ENCODE data around the gene B3GALT4. TPM values are rescaled to one million over a fixed set of nuclear protein-coding genes. Genes with fewer than 3 reads are reported as not detected.

Gene B3GALT4
- total and polyA plus RNA-seq, 2 of the 13 experiments (the other 11 are each of a cell fraction or from before 2014, with no cell fraction given) = 0.04 to 0.27 TPM

DNA sequence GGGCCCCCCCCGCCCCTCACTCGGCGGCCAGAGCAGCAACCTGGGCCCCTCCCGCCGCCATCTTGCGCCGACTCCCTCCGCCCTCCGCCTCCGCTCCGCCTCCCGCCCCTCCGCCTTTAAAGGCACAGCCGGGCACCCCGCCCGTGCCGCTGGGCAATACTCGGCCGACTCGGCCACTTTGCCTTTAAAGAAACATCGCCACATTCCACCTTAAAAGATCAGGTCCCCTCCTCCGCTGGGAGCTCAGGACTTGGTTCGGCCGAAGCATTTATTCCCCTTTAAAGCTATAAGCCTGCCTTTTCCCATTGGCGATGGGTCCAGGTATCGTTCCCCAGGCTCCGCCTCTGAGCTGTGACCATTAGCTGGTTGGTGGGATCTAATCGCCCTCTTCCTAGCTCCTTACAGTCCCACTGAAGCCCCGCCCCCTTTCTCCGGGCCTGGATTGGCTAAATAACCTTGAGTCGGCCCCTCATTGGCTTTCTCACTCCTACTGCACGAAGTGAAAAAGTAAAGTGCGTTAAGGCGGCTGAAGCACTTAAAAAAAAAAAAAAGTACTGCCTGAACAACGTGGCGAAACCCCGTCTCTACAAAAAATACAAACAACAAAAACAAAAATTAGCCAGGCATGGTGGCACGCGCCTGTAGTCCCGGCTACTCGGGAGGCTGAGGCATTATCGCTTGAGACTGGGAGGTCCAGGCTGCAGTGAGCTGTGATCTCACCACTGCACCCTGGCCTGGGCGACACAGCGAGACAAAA, 40.9 kb downstream of the B3GALT4 start, which contains the start of gene ZBTB22 (continued):
- TF ChIP-seq PRDM15 (CRISPR knock-in tag; IDR thresholded peaks at IDR 0.05) (0 out of 2 replicates have a peak, but pooled peaks have one; percentile 53), THAP9 (CRISPR knock-in tag; IDR thresholded peaks at IDR 0.05; ENCODE audit: borderline replicate concordance) (peak; percentile 63; the same call in 1 of the 2 replicates), ZNF230 (CRISPR knock-in tag; IDR thresholded peaks at IDR 0.05) (peak; percentile 9; the same call in 1 of the 2 replicates), ZNF781 (CRISPR knock-in tag; IDR thresholded peaks at IDR 0.05; ENCODE audit: borderline replicate concordance, not compliant biosample characterization) (peak; percentile 30), ZNF430 (CRISPR knock-in tag; IDR thresholded peaks at IDR 0.05) (peak; percentile 89; the same call in 1 of the 2 replicates), TAF1 (CRISPR knock-in tag; IDR thresholded peaks at IDR 0.05) (peak; percentile 65; the same call in 1 of the 2 replicates), ZNF484 (CRISPR knock-in tag; IDR thresholded peaks at IDR 0.05; ENCODE audit: borderline replicate concordance, low read depth) (no peak), TSC22D2 (CRISPR knock-in tag; IDR thresholded peaks at IDR 0.05; ENCODE audit: borderline replicate concordance) (no peak), DRAP1 (CRISPR knock-in tag; IDR thresholded peaks at IDR 0.05) (peak; percentile 87; the same call in 1 of the 2 replicates), ZBTB46 (CRISPR knock-in tag; IDR thresholded peaks at IDR 0.05; ENCODE audit: borderline replicate concordance) (no peak), TP53 (CRISPR knock-in tag; conservative IDR thresholded peaks at IDR 0.05) (no peak), ZFP36L1 (CRISPR knock-in tag; IDR thresholded peaks at IDR 0.05) (0 out of 2 replicates have a peak, but pooled peaks have one; percentile 24), ASH2L (IDR thresholded peaks at IDR 0.05; ENCODE audit: insufficient read length, low read depth, low read length) (peak; percentile 91), PHF21A (CRISPR knock-in tag; IDR thresholded peaks at IDR 0.05) (peak; percentile 82; the same call in 1 of the 2 replicates), TARDBP (CRISPR knock-in tag; IDR thresholded peaks at IDR 0.05) (0 out of 2 replicates have a peak, but pooled peaks have one; percentile 36), ARNT2 (CRISPR knock-in tag; IDR thresholded peaks at IDR 0.05; ENCODE audit: low read depth) (peak; percentile 43; the same call in 1 of the 2 replicates), RAD21 (CRISPR knock-in tag; IDR thresholded peaks at IDR 0.05) (no peak)
- TF ChIP-seq, protein P1, sequence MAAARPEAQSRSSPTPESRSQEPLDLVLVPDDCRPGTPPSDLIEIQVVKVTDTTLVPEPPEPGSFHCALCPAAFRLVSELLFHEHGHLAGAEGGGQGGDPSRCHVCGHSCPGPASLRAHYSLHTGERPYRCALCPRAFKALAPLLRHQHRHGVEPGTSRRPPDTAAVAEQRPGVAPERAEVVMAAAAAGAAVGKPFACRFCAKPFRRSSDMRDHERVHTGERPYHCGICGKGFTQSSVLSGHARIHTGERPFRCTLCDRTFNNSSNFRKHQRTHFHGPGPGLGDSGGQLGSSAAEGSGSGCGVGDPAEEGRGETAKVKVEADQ (CRISPR knock-in tag; IDR thresholded peaks at IDR 0.05; ENCODE audit: borderline replicate concordance) = no peak
